Measurements from ENCODE around the gene FAM120A.

Gene FAM120A

DNA sequence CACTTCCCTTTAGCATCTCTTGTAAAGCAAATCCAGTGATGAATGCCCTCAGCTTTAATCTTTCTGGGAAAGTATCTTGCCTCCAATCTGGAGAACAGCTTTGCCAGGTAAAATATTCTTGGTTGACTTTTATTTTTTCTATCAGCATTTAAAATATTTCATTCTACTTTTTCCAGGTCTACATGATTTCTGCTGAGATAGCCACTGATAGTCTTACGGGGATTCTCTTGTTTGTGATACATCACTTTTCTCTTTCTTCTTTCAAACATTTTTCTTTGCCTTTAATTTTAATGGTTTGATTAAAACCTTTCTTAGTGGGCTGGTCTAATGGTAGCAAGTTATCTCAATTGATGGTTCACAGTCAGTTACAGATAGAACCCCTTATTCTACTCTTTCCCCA is 33.9 kb upstream of the FAM120A start:
- no peak for TF ChIP-seq CTCF (IDR thresholded peaks at IDR 0.05; ENCODE audit: low read depth, low read length, missing control alignments)
- Histone ChIP-seq H3K27me3 (replicated peaks) (no peaks in the 10 kb centered on the region), H3K27ac (no peak overlapping the region)

DNA sequence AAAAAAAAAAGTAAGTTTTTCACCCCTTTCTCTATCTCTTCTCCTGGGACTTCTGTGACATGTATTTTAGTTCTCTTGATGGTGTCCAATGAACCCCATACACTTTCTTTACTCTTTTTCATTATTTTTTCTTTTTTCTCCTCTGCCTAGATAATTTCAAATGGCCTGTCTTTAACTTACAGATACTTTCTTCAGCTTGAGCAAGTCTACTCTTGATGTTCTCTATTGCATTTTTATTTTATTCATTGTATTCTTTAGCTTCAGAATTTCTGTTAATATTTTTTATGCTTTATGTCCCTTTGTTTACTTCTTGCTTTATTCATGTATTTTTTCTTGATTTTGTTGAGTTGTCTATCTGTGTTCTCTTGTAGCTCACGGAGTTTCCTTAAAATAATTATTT is 32.5 kb upstream of the FAM120A start:
- TF ChIP-seq CTCF (IDR thresholded peaks at IDR 0.05; ENCODE audit: low read depth, low read length, missing control alignments): no peak
- H3K4me3 ChIP-seq (ENCODE audit: low read depth, low read length): no peak overlapping the region
- no peaks in the 10 kb centered on the region for H3K27me3 ChIP-seq (replicated peaks)
- H3K27ac ChIP-seq: no peak overlapping the region
- no peak for DNase-seq
- H3K36me3 ChIP-seq (replicated peaks): no peaks in the 10 kb centered on the region
- in situ Hi-C loops (cut with HindIII; ENCODE audit: low pct_ligation_motif_present, low sequenced_read_pairs): no loop called here

More for the DNA sequence above, 33.9 kb upstream of the FAM120A start:
- H3K36me3 ChIP-seq (replicated peaks): no peaks in the 10 kb centered on the region
- no peak overlapping the region for H3K4me3 ChIP-seq (ENCODE audit: low read depth, low read length)
- in situ Hi-C loops (cut with HindIII; ENCODE audit: low pct_ligation_motif_present, low sequenced_read_pairs): no loop called here
- no peak for DNase-seq

DNA sequence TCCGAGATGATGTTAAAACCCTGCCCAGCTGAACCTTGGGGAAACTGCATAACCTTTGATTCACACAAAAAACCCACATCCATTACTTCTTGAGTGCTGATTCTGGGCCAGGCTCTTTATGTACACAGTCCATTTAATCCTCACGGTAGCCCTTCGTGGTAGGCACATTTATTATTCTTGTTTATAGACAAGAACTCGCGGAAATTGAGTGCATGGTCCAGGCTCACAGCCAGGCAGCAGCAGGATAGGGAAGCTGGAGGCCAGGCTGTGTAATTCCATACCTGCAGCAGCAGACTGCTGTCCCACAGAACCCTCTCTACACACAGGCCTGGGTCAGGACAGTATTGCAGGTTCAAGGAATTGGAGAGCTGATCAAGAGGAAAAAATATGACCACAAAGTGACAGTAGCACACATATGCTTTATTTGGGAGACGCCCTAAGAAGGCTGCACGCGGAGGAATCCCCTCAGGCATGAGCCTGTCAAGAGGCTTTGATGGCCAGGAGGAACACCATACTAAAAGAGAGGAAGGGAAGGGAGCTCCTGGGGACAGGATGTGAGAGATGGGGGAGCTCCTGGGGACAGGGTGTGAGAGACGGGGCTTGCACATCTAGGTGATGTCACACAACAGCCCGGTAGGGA is 28.4 kb upstream of the FAM120A start:
- Histone ChIP-seq H3K27ac (no peak overlapping the region), H3K36me3 (replicated peaks) (no peaks in the 10 kb centered on the region), H3K27me3 (replicated peaks) (no peaks in the 10 kb centered on the region), H3K4me3 (ENCODE audit: low read depth, low read length) (no peak overlapping the region)
- TF ChIP-seq CTCF (IDR thresholded peaks at IDR 0.05; ENCODE audit: low read depth, low read length, missing control alignments): no peak
- in situ Hi-C loops (cut with HindIII; ENCODE audit: low pct_ligation_motif_present, low sequenced_read_pairs): no loop called here
- no peak for DNase-seq

DNA sequence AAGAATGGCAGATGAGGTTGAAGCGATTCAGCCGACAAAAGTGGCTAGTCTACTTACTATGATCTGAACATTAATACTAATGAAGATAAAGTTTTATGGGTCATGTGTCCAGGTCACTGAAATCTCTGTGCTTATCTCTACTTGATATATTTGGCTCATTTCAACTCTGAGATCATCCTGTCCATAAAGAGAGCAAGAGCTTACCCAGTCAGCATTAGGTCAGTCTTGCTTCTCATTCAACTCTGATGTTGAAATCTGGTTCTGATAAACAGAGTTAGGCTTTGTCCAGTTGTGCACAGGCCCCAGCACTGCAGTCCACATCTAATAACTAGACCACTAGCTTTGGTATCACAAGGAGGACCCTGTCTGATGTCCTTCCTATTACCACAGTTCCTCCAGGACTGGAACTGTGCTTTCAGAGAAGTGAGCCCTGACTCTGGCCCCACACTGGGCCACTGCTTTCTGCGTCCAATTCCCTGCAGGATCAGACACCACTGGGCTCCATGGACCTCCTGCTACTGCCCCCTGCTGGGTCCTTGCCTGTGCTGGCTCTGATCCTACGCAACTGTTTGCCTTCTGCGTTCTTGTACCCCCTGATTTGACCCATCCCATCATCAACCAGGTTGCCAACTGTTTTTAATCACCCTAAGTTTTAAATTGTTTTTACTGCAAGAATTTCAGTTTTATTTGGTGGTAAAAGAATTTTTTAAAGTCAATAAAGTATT is 23.7 kb upstream of the FAM120A start:
- no peak overlapping the region for H3K4me3 ChIP-seq (ENCODE audit: low read depth, low read length)
- no peaks in the 10 kb centered on the region for H3K27me3 ChIP-seq (replicated peaks)
- H3K36me3 ChIP-seq (replicated peaks): no peaks in the 10 kb centered on the region
- TF ChIP-seq CTCF (IDR thresholded peaks at IDR 0.05; ENCODE audit: low read depth, low read length, missing control alignments): peak; percentile 30
- in situ Hi-C loops (cut with HindIII; ENCODE audit: low pct_ligation_motif_present, low sequenced_read_pairs): no loop called here
- DNase-seq: no peak
- no peak overlapping the region for H3K27ac ChIP-seq

DNA sequence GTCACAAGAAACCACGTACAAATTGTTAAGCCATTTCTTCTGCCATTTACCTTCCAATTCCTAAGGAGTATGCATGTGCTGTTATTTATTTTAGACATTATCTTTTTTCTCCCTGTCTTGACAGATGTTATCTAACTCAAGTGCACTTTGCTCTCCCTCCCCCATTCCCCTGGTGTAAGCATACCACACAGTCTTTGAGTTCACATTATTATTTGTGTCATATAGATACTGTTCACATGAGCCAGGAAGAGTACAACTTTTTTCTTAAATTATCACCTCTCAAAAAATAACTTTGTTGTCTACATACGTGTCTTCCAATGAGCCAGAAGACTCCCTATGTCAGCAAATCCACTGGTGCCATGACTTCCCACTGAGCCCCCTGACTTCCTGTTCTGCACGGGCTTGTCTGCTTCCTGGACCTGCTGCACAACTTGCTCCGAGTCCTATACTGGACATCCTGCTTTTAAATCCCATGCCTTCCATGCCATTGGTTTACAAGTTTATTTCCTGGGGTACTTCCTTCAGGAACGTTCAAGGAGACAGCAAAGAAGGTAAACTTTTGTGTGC is 19.9 kb upstream of the FAM120A start:
- Histone ChIP-seq H3K36me3 (replicated peaks) (no peaks in the 10 kb centered on the region), H3K27me3 (replicated peaks) (no peaks in the 10 kb centered on the region), H3K27ac (no peak overlapping the region), H3K4me3 (ENCODE audit: low read depth, low read length) (no peak overlapping the region)
- TF ChIP-seq CTCF (IDR thresholded peaks at IDR 0.05; ENCODE audit: low read depth, low read length, missing control alignments): no peak
- no peak for DNase-seq
- in situ Hi-C loops (cut with HindIII; ENCODE audit: low pct_ligation_motif_present, low sequenced_read_pairs): no loop called here

All from brain microvascular endothelial cell (primary cell).